ENCODE results near the gene ZNF195.
"Not testable (repeated sequence)": the region's sequence is repeated elsewhere in the genome, so short reads cannot be mapped to it uniquely, and the experiment has no call there.

Gene ZNF195

DNA sequence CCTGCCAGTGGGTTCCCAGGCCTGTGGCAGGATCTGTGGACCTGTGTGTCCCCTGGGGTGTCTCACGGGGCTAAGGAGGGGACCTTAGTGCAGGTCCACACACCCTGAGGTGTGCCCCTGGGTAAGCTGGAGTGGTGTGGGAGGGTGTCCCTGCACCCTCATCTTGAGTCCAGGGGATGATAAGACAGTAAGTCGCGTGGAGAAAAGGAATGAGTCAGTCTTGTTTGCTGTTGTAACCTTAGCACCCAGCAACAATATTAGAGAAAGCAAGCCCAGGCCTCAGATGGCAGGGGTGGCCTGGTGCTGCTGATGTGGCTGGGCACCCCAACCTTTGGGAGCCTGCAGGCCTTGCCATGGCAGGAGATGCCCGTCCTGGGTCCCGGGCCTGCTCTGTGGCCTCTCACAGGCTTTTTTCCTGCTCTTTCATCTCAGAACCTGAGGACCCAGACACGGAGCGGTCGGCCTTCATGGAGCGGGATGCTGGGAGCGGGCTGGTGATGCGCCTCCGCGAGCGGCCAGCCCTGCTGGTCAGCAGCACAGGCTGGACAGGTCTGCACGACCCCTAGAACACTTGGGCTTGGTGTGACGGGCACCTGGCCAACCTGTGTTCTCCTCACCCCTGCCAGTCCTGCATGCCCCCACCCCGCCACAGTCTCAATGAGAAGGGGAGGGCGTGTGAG, 23.4 kb upstream of the ZNF195 start:
- DNase-seq = not testable (repeated sequence)

DNA sequence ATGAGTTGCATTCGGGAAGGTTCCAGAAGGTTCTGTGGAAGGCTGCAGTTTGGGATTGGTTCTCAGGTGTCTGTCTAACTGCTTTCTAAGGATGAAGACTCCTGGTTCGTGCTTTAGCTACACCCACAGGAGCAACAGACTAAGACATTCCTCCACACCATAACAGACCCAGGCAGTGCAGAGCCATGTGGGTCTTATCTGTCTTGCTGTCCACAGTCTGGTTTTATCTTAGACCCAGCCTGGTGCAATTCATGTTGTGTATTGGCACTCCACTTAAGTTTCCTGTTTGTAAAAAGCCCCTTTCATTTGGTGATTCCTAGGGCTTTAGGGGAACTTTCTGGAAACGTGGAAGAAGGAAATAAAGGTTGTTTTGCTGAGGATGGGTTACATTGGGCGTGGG, 22.1 kb upstream of the ZNF195 start:
- not testable (repeated sequence) for DNase-seq

DNA sequence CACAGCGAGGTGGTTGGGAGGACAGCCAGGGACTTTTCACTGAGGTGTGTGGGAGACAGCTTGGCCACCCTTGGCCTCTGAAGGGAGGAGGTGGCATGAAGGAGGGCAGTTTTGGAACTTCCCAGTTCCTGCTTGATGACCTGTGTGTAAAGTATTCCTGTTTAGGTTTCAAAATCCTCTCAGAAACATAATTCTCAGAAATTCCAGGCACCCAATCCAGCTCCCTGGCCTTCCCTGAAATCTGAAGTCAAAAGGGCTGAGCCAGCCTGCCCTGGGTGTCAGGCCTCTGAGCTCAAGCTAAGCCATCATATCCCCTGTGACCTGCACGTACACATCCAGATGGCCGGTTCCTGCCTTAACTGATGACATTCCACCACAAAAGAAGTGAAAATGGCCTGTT, 19.6 kb upstream of the ZNF195 start:
- not testable (repeated sequence) for DNase-seq

DNA sequence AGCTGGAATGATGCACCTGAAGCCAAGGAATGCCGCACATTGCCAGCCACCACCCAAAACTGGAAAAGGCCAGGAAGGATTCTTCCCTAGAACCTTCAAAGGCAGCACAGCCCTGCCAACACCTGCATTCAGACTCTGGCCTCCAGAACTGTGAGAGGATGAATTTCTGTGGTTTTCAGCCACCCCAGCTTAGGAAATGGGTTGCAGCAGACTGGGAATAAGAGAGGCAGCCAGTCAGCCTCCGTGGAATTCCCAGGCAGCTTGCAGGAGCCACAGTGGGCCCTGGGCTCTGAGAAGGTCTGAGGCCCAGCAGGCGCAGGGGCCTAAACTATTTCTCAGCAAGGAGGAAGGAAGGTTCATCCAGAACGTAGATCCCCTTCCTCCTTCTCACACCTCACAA, 19.2 kb upstream of the ZNF195 start:
- not testable (repeated sequence) for DNase-seq

DNA sequence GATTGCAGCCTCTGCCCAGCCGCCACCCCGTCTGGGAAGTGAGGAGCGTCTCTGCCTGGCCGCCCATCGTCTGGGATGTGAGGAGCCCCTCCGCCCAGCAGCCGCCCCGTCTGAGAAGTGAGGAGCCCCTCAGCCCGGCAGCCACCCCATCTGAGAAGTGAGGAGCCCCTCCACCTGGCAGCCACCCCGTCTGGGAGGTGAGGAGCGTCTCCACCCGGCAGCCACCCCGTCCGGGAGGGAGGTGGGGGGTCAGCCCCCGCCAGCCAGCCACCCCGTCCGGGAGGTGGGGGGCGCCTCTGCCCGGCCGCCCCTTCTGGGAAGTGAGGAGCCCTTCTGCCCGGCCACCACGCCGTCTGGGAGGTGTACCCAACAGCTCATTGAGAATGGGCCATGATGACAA, 18.3 kb upstream of the ZNF195 start:
- DNase-seq = not testable (repeated sequence)

DNA sequence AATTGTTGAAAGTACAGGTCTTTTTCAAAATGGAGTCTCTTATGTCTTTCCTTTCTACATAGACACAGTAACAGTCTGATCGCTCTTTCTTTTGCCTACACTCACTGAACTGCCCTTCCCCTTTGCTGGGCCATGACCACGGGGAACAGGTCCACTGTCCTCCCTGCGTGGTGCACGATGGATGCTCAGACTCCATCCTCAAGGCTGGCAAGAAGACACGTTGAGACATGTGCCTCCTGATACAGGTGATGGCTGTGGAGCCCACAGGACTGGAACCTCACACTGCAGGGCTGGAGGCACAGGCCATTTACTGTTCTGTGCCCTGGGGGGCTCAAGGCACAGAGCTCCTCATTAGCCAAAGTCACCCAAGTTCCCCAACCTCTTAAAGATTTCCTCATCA, 16.5 kb upstream of the ZNF195 start:
- not testable (repeated sequence) for DNase-seq

DNA sequence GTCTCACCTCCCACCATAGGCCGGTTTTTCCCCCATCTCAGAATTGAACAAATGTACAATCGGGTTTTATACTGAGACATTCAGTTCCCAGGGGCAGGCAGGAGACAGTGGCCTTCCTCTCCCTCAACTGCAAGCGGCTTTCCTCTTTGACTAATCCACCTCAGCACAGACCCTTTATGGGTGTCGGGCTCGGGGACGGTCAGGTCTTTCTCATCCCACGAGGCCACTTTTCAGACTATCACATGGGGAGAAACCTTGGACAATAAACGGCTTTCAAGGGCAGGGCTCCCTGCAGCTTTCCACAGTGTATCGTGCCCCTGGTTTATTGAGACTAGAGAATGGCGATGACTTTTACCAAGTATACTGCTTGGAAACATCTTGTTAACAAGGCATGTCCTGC, 16.0 kb upstream of the ZNF195 start:
- not testable (repeated sequence) for DNase-seq

DNA sequence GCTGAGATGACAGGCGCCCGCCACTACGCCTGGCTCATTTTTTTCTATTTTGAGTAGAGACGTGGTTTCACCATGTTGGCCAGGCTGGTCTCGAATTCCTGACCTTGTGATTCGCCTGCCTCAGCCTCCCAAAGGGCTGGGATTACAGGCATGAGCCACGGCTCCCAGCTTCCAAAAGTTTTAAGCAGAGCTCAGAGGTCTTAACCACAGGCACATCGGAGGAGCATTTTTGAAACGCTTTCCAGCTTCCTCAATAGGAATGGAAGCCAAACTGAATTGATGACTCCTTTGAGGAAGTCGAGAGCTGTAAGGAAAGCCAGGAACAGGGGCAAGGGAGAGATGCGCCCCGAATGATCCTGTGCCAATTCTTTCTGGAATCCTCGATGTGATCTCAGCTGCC, 14.5 kb upstream of the ZNF195 start:
- DNase-seq = not testable (repeated sequence)

DNA sequence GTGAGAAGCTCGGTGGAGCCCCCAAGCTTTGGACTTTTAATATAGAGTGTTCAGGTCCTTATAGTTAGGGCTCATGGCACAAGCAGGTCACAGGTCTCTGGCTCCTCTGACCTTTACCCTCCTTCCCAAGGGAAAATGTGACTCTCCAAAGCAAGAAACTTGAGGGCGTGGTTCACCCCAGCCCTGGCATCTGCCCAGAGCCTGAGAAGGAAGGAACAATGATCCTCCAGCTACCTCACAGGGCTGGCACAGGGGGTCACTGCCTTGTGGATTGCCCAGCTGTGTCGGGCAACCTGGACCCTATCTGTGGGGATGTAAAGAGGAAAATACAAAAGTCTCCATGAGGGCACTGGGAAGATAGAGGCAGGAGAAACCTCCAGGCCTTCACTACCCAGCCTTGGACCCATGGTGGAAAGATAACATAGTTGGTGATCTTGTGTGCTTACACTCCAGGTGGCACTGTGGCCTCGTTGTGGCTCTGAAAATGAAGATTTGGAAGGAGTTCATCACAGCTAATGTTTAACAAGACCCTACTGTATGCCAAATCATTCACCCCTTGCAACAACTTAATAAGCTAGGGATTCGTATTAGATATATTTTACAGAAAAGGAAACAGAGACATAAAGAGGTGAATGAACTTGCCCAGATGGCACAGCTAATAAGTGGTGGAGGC, 3.8 kb upstream of the ZNF195 start:
- no peak for DNase-seq

DNA sequence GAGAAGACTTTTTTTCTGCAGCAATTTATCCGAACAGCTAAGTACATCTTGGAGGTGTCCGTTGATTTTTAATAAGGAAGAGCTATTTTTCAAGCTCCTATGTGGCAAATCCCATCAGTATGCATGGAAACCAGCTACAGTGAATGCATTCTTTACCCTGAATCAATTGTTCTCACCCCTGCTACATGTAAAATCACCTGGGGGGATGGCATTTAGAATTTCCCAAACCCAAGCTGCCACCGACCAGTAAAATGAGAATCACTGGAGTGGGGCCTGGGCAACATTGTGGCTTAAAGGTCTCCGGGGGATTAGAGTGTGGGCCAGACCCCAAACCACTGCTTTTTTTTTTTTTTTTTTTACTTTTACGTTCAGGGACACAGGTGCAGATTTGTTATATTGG, 2.8 kb upstream of the ZNF195 start:
- DNase-seq = no peak

DNA sequence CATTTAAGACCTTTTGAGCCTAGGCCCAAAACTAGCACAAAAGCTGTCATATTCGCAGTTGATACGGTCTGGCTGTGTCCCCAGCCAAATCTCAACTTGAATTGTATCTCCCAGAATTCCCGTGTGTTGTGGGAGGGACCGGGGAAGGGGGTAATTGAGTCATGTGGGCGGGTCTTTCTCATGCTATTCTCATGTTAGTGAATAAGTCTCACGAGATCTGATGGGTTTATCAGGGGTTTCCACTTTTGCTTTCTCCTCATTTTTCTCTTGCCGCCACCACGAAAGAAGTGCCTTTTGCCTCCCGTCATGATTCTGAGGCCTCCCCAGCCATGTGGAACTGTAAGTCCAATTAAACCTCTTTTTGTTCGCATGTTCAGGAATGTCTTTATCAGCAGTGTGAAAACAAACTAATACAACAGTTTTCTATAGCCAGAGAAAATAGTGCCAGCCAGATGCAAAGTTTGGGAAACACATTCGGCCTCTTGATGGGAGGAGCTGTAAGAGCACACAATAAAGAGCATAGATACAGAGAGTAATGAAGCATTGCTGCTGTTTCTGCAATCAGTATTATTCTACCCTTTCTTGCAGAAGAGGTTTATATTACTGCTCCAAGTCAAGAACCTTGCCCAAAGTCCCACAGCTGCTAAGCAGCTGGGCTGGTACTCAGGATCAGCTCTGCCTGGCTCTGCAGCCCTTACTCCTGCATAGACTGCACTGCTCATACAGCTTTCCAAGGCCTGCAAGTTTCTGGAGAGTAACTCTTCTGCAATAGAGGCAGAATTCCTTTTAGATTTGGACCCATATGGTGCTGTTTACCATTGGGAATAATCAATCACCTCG, 2.0 kb upstream of the ZNF195 start:
- no peak for DNase-seq

DNA sequence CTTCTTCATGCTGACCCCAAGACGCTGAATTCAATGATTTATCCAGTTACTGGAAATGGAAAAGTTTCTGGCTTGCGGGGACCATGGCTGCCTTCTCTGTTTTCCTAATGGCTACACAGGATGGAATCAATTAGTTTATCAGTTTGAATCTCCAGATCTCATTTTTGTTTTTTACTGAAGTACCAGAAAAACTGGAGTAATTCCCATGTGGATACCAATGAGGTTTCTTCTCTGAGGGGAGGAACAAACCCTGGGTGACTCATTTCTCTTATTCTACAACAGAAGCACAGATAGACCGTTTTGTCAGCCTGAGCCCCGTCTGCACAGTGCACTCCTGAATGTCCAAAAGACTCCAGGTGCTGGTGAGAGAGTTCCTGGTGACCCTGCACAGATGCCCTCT, 3.4 kb downstream of the ZNF195 start:
- no peak for DNase-seq

DNA sequence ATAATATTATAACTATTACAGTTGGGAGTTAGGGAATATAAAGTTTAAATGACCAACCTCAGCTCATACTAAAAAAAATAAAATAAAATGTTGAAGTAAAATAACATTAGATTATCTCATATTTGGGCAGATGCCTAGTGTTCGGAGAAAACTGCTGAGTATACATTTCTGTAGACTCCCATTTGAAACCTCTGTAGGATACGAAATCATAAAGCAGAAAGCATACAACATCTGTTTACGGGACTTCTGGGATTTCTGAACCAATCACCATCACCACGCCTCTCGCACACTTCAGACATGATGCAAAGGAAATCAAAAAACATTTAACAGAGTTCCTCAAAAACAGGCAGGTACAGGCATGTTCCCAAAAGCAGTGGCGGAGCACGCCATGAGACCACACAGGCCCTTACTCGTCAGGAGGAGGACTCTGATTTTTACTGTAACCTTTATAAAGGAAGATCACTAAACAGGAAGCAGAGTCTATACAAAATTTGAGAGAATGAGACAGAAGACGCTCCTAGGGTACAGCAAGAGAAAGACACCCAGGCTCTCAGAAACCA, 8.6 kb downstream of the ZNF195 start:
- DNase-seq = no peak

DNA sequence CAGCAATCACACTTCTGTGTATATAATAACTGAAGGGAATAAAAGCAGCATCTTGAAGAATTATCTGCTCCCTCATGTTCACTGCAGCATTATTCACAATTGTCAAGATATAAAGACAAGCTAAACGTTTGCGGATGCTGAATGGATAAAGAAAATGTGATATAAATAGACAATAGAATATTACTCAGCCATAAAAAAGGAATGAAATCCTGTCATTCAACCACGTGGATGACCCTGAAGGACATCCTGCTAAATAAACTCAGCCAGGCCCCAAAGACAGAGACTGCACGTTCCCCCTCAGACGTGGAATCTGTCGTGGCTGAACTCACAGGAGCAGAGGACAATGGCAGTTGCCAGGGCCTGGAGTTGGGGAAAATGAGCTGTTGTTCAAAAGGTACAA, 9.6 kb downstream of the ZNF195 start:
- no peak for DNase-seq

DNA sequence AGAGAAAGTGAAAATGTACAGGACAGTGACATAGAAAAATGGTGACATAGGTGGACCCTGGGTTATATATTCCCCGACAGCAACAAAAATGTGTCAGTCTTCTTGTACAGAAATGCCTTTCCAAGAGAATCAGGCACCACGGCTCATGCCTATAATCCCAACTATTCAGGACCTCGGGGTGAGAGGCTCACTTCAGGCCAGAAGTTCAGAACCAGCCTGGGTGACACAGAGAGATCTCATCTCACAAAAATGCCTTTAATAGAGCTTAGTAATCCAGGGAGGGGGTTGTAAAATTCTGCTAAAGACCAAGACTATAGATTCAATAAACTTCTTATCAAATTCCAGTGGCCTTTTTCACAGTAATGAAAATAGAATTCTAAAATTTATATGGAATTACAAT, 10.7 kb downstream of the ZNF195 start:
- DNase-seq = no peak

DNA sequence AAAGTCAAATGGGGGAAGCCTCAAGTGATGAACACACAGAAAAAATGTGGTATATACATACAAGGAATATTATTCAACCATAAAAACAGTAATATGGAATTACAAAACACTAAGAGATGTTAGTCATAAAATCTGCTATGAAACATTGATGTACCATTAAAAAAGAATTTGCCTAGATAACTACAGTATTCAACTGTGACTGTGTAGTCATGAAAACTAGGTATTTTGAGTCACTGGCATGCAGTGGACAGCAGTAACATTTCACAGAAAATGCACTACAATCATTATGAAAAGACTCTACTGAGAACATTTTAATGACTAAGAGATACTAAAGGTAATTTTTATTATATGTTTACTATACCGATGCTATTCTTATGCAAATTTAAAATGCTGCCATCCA, 11.7 kb downstream of the ZNF195 start:
- no peak for DNase-seq

DNA sequence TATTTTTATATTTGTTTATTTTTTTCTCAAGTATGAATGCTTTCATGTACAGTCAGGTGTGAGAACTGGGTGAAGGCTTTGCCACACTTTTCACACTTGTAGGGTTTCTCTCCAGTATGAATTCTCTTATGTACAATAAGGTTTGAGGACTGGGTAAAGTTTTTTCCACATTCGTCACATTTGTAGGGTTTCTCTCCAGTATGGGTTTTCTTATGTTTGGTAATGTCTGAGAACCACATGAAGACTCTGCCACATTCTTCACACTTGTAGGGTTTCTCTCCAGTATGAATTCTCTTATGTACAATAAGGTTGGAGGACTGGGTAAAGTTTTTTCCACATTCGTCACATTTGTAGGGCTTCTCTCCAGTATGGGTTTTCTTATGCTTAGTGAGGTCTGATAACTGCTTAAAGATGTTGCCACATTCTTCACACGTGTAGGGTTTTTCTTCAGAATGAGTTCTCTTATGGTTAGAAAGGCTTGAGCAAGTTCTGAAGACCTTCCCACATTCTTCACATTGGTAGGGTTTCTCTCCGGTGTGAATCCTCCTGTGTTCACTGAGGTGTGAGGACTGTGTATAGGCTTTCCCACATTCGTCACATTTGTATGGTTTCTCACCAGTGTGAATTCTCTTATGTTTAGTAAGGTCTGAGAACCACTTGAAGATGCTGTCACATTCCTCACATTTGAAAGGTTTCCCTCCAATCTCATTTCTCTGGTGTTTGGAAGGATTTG, 19.7 kb downstream of the ZNF195 start:
- no peak for DNase-seq

DNA sequence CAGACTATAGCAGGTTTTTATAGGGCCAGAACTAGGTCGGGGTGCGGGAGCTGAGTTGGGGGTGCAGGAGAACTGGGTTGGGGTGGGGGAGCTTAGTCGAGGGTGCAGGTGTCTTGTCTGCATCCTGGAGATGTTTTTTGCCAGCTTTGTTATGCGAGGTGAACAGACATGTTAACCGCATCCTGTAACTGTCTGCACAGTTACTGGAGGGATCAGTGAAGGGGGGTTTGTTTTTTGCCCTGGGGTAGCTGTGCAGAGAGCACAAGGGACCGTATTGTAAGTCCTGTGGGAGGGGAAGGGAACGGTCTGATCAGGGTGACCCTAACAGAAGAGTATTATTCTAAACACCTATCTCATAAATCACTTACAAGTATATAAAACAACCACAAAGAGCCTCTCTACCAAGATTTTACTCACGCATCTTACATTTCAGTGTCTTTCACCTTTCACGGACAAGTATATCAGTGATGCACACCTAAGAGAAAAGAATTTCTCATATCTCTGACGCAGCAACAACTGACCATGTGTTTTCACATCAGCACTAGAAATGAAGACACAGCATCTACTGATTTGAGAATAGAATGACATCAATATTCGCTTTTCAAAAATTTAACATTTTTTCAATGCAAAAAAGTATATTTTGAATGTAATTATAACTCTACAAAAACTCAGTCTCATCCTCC, 20.8 kb downstream of the ZNF195 start:
- DNase-seq = no peak

DNA sequence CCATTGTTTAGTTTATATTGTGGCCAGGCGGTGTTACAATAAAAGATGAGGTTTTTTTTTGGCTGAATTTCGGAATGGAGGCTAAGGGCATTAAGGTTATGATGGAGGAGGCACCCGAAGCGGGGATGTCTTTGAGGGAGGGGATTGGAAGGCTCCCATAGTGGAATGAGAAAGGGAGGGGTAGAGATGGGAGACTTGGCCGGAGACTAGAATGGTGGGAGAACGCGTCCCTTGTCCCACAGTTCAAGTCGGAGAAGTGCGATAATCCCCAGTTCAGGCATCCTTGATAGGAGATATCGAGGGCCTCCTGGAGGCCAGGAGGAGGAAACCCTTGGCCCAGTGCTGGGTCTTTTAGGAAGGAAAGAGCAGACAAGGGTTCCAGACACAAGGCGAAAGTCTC, 21.6 kb downstream of the ZNF195 start:
- DNase-seq = no peak

DNA sequence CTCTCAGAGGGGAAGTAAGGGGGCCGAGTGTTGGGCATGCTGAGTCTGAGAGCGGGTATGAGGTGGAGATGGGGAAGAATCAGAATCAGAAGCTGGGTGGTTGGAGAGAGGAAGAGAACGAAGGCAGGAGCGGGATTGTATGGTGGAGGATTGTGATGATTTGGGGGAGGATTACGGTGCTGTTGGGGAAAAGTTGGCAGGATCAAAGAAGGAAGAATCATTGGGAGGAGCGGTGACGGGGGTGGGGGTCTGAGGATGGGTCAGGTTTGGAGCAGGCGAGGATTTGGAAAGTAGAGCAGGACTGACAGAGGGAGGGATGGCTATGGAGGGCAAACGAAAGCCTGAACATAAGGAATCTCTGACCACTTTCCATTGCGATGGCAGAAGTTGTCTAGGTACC, 22.1 kb downstream of the ZNF195 start:
- no peak for DNase-seq

DNA sequence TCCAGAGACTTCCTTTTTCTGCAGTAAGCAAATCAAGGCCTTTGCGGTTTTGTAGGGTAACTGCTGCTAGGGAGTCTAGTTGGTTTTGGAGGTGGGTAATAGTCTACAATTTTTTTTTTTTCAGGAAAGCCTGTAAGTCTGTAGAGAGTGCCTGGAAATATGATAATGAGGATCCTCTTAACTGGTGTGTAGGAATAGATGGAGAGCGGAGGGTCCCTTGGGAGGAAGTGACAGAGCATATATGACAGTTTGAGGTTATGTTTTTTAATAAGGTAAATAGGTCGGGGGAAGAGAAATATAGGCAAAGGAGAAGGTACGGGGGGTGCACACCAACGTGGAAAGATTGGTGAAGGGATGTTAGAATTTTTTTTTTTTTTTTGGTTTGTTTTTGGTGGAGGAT, 25.9 kb downstream of the ZNF195 start:
- no peak for DNase-seq

DNA sequence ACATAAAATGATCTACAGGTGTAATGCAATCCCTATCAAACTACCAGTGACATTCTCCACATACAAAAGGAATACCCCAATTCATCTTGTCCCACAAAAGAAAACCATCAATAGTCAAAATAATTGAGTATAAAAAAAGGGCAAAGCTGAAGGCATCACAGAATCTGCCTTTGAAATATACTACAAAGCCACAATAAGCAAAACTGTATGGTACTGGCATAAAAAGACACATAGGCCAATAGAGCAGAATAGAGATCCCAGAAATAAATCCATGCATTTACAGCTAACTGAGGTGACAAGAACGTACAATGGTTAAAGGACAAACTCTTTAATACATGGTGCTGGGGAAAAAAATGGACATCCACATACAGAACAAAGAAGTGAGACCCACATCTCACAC, 31.8 kb downstream of the ZNF195 start:
- no peak for DNase-seq
